ENCODE measurements around the gene LAT.
A peak's percentile ranks its signal among the peaks of the same experiment; 100 is the strongest.

The LAT gene

GRCh38 chr16:29025218-29025617 lies 40.4 kb downstream of the LAT start:
- DNase-seq (ENCODE audit: extremely low read depth, low read depth), result no peak
- TF ChIP-seq CTCF (IDR thresholded peaks at IDR 0.05; ENCODE audit: low read depth, low read length), result no peak

DNA sequence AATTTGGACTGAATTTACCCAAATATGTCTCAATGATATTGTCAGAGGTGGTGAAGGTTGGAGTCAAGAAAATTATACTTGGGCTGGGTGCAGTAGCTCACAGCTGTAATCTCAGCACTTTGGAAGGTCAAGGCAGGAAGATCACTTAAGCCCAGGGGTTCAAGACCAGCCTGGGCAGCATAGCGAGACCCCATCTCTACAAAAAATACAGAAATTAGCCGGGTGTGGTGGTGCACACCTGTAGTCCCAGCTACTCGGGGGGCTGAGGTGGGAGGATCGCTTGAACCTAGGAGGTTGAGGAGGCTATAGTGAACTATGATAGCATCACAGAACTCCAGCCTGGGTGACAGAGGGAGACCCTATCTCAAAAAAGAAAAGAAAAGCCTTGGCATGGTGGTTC lies 40.9 kb downstream of the LAT start:
- DNase-seq (ENCODE audit: extremely low read depth, low read depth), result no peak
- TF ChIP-seq CTCF (IDR thresholded peaks at IDR 0.05; ENCODE audit: low read depth, low read length), result no peak

- no peak for TF ChIP-seq CTCF (IDR thresholded peaks at IDR 0.05; ENCODE audit: low read depth, low read length)
- no peak for DNase-seq (ENCODE audit: extremely low read depth, low read depth)
These were observed 43.8 kb downstream of the LAT start for GRCh38 chr16:29028457-29029167.

- no peak for TF ChIP-seq CTCF (IDR thresholded peaks at IDR 0.05; ENCODE audit: low read depth, low read length)
- peak; percentile 50 for DNase-seq (ENCODE audit: extremely low read depth, low read depth)
These were observed 44.5 kb downstream of the LAT start for GRCh38 chr16:29029168-29029994.

DNA sequence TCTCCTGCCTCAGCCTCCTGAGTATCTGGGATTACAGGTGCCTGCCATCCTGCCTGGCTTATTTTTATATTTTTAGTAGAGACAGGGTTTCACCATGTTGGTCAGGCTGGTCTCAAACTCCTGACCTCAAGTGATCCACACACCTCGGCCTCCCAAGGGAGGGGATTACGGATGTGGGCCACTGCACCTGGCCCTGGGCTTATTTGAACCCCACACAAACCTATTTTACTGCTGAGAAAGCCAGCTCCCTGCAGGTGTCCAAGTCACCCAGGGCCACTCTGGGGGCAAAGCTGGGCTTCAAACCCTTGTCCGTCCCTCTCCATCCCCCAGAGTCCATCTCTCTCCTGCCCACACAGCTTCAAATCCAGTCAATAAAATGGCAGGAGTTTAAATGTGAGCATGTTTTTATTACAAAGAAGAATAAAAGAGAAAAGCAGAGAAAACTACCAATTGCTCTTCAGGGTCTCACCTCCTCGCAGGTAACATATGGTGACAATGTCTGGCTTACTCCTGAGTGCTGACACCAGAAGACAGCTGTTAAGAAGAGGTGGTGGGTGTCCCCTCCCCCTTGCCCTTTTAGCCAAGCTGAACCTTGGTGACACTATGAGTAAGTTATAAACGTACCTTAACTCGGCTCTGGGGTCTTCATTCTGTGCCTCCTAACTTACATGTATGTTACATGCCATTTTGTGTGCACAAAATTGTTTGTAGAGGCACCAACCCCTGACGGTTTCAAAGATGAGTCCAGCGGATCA lies 45.4 kb downstream of the LAT start:
- no peak for TF ChIP-seq CTCF (IDR thresholded peaks at IDR 0.05; ENCODE audit: low read depth, low read length)
- no peak for DNase-seq (ENCODE audit: extremely low read depth, low read depth)
